OCI-LY7 (cell line): Measurements from ENCODE around the gene MPPED2. TPM values are rescaled to one million over a fixed set of nuclear protein-coding genes. Genes with fewer than 3 reads are reported as not detected.

Experiments used
- BruUV-seq: library from RNA; stranded (reverse); fragments of 400-500 nt; replicated peaks from 2 replicates; lab custom pipeline; 2021; lab: Mats Ljungman, UMichigan
- CTCF ChIA-PET: fragments of 300-600 bp; sonication (Branson Sonifier 250); formaldehyde crosslinking; loops from one replicate; lab custom pipeline; 2022; ENCODE audit warnings: antibody characterized with exemption; ENCODE audit not compliant: unreplicated experiment; lab: Charles Lee
- POLR2A ChIA-PET: fragments of 300-600 bp; sonication (Branson Sonifier 250); formaldehyde crosslinking; loops from one replicate; lab custom pipeline; 2022; ENCODE audit warnings: antibody characterized with exemption; lab: Charles Lee
- DNase-seq: peaks from one replicate; pipeline ENCODE4 v3.0.0-alpha.2; 2015; ENCODE audit warnings: low spot score
- H2AFZ ChIP-seq: fragments of 200-600 bp; sonication (generic), shearing (Covaris generic); 2 replicates; pipeline ENCODE4 v1.6.1; 2014; ENCODE audit warnings: mild to moderate bottlenecking, antibody characterized with exemption, low read length, moderate library complexity
- H3K27ac ChIP-seq: fragments of 200-600 bp; sonication (generic); 2 replicates; pipeline ENCODE4 v1.5.1; 2014; ENCODE audit warnings: mixed run types, low read depth, mild to moderate bottlenecking, moderate library complexity, low read length, inconsistent platforms; ENCODE audit not compliant: poor library complexity, severe bottlenecking
- H3K36me3 ChIP-seq: fragments of 200-600 bp; sonication (generic); 2 replicates; pipeline ENCODE4 v1.6.1; 2014; ENCODE audit warnings: mild to moderate bottlenecking, antibody characterized with exemption, low read length, moderate library complexity, mixed read lengths; ENCODE audit not compliant: insufficient read depth
- H3K4me1 ChIP-seq: fragments of 200-600 bp; sonication (generic); 2 replicates; pipeline ENCODE4 v1.5.1; 2014; ENCODE audit warnings: mild to moderate bottlenecking, low read length; ENCODE audit not compliant: insufficient read depth, poor library complexity, severe bottlenecking
- H3K4me2 ChIP-seq: fragments of 200-600 bp; sonication (generic); 2 replicates; pipeline ENCODE4 v1.6.1; 2014; ENCODE audit warnings: mild to moderate bottlenecking, low read length
- H3K4me3 ChIP-seq: fragments of 200-600 bp; sonication (generic); 2 replicates; pipeline ENCODE4 v1.5.1; 2014; ENCODE audit warnings: mild to moderate bottlenecking, low read depth, low read length; ENCODE audit not compliant: poor library complexity, severe bottlenecking
- H3K79me2 ChIP-seq: fragments of 200-600 bp; sonication (generic); 2 replicates; pipeline ENCODE4 v1.6.1; 2016; ENCODE audit warnings: low read depth, mild to moderate bottlenecking, low read length, moderate library complexity, mixed read lengths; ENCODE audit not compliant: insufficient read depth
- H3K9me2 ChIP-seq: fragments of 200-600 bp; sonication (generic); 2 replicates; pipeline ENCODE4 v1.6.1; 2016; ENCODE audit warnings: mild to moderate bottlenecking, low read length, mixed read lengths; ENCODE audit not compliant: insufficient read depth
- H3K9me3 ChIP-seq: fragments of 200-600 bp; sonication (generic); 2 replicates; pipeline ENCODE4 v1.6.1; 2014; ENCODE audit warnings: mild to moderate bottlenecking, mixed run types, low read length, mixed read lengths
- H4K20me1 ChIP-seq: fragments of 200-600 bp; sonication (generic); 2 replicates; pipeline ENCODE4 v1.6.1; 2014; ENCODE audit warnings: mild to moderate bottlenecking, antibody characterized with exemption, low read length, moderate library complexity, mixed read lengths; ENCODE audit not compliant: insufficient read depth
- CTCF ChIP-seq: fragments of 200-600 bp; sonication (generic); conservative IDR thresholded peaks from 2 replicates; pipeline ENCODE4 v1.5.1; 2014; ENCODE audit warnings: mild to moderate bottlenecking, antibody characterized with exemption, low read length, moderate library complexity, mixed read lengths
- EZH2phosphoT487 ChIP-seq: fragments of 200-600 bp; sonication (generic); IDR thresholded peaks from 2 replicates; pipeline ENCODE4 v1.6.1; 2018; ENCODE audit warnings: low read depth, borderline replicate concordance, mild to moderate bottlenecking, mixed run types, antibody characterized with exemption, low read length, moderate library complexity, mixed read lengths
- intact Hi-C: fragments of 100-400 bp; cut with micrococcal nuclease; formaldehyde crosslinking; loops from one replicate; pipeline ENCODE4 v1.10.0; 2022; ENCODE audit not compliant: unreplicated experiment
- total RNA-seq, 2 experiments: library from RNA; depleted of rRNA in 1 of 2; stranded (reverse); fragments of >200 nt in 1 of 2; shearing (Covaris generic) in 1 of 2; gene quantifications; 2 replicates each; pipeline ENCODE4 v1.2.3, GENCODE V29; 2014 to 2022

Gene MPPED2
- total RNA-seq, 2 experiments from 2014 or later = not detected

GRCh38 chr11:30513087-30513486 lies 73.1 kb downstream of the MPPED2 start:
- Histone ChIP-seq H3K4me3 (no peak overlapping the region), H3K36me3 (no peaks in the 10 kb centered on the region), H3K9me3 (no peaks in the 10 kb centered on the region), H2AFZ (no peak overlapping the region), H3K4me1 (no peaks in the 10 kb centered on the region), H3K4me2 (no peak overlapping the region), H4K20me1 (no peaks in the 10 kb centered on the region), H3K79me2 (no peaks in the 10 kb centered on the region), H3K9me2 (no peaks in the 10 kb centered on the region), H3K27ac (no peak overlapping the region)
- BruUV-seq = no TSS peak
- TF ChIP-seq EZH2phosphoT487 (no peak), CTCF (no peak)
- POLR2A ChIA-PET = interaction anchor here (0.7 kb wide), 1 partner anchor 241 kb away, joined by 3 read pairs; no protein-coding TSS in a partner anchor
- CTCF ChIA-PET = no interaction called here
- DNase-seq = no peak
- intact Hi-C loops = no loop called here

GRCh38 chr11:30511408-30511807 lies 74.7 kb downstream of the MPPED2 start:
- Histone ChIP-seq H3K4me2 (no peak overlapping the region), H4K20me1 (no peaks in the 10 kb centered on the region), H3K9me3 (no peaks in the 10 kb centered on the region), H2AFZ (no peak overlapping the region), H3K27ac (no peak overlapping the region), H3K36me3 (no peaks in the 10 kb centered on the region), H3K79me2 (no peaks in the 10 kb centered on the region), H3K4me1 (no peaks in the 10 kb centered on the region), H3K9me2 (no peaks in the 10 kb centered on the region), H3K4me3 (no peak overlapping the region)
- intact Hi-C loops = no loop called here
- ChIA-PET POLR2A (no interaction called here), CTCF (no interaction called here)
- DNase-seq = no peak
- no TSS peak for BruUV-seq
- TF ChIP-seq CTCF (no peak), EZH2phosphoT487 (no peak)

GRCh38 chr11:30510750-30511149 lies 75.4 kb downstream of the MPPED2 start:
- Histone ChIP-seq H3K4me1 (no peaks in the 10 kb centered on the region), H3K36me3 (no peaks in the 10 kb centered on the region), H3K4me2 (no peak overlapping the region), H3K79me2 (no peaks in the 10 kb centered on the region), H3K9me3 (no peaks in the 10 kb centered on the region), H3K9me2 (no peaks in the 10 kb centered on the region), H4K20me1 (no peaks in the 10 kb centered on the region), H3K27ac (no peak overlapping the region), H3K4me3 (no peak overlapping the region), H2AFZ (no peak overlapping the region)
- no TSS peak for BruUV-seq
- ChIA-PET CTCF (no interaction called here), POLR2A (no interaction called here)
- intact Hi-C loops = no loop called here
- no peak for DNase-seq
- TF ChIP-seq EZH2phosphoT487 (no peak), CTCF (no peak)
